Upper lobe of left lung (tissue), 4 donors: Measurements from ENCODE around the gene AGTPBP1.

Source experiments
- POLR2AphosphoS5 ChIP-seq, 2 donors: sonication (generic); formaldehyde crosslinking; IDR thresholded peaks; one replicate each; pipeline ENCODE4 v1.5.1; 2017; ENCODE audit warnings: antibody characterized with exemption in 2 of 2
- TF ChIP-seq, protein P1 (sequence below), 6 experiments: fragments of 450-650 bp in 4 of 6; fragments of 200-600 bp in 2 of 6; sonication (generic) in 2 of 6; IDR thresholded peaks; one replicate each; pipeline ENCODE4 v1.5.1; 2016 to 2019; ENCODE audit warnings: antibody characterized with exemption in 6 of 6

GRCh38 chr9:85602742-85603141 is 139.0 kb downstream of the AGTPBP1 start:
- TF ChIP-seq POLR2AphosphoS5 (IDR thresholded peaks at IDR 0.05), result no peak
- TF ChIP-seq, protein P1, sequence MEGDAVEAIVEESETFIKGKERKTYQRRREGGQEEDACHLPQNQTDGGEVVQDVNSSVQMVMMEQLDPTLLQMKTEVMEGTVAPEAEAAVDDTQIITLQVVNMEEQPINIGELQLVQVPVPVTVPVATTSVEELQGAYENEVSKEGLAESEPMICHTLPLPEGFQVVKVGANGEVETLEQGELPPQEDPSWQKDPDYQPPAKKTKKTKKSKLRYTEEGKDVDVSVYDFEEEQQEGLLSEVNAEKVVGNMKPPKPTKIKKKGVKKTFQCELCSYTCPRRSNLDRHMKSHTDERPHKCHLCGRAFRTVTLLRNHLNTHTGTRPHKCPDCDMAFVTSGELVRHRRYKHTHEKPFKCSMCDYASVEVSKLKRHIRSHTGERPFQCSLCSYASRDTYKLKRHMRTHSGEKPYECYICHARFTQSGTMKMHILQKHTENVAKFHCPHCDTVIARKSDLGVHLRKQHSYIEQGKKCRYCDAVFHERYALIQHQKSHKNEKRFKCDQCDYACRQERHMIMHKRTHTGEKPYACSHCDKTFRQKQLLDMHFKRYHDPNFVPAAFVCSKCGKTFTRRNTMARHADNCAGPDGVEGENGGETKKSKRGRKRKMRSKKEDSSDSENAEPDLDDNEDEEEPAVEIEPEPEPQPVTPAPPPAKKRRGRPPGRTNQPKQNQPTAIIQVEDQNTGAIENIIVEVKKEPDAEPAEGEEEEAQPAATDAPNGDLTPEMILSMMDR (IDR thresholded peaks at IDR 0.05), result no peak
